Left lung (tissue), 10 donors: ENCODE data around the gene SF3A2. TPM values are rescaled to one million over a fixed set of nuclear protein-coding genes. Genes with fewer than 3 reads are reported as not detected.

Experiments used
- ATAC-seq: fragments of 200-7000 bp; cut with Tn5 transposase; one replicate; pipeline ENCODE4 v1.9.1; 2020; ENCODE audit warnings: moderate library complexity
- DNase-seq, 4 donors: peaks; one replicate each; pipeline ENCODE4 v3.0.0-alpha.2; 2013 to 2020
- H3K27ac ChIP-seq, 2 donors: fragments of 200-600 bp; sonication (generic) in 1 of 2; one replicate each; pipeline versions ENCODE4 v1.5.0 to v1.8.0; 2020 to 2021
- H3K27me3 ChIP-seq, 2 donors: fragments of 200-600 bp; sonication (generic) in 1 of 2; one replicate each; pipeline versions ENCODE4 v1.5.0 to v1.8.0; 2020 to 2021
- H3K36me3 ChIP-seq, 2 donors: fragments of 200-600 bp; sonication (generic) in 1 of 2; one replicate each; pipeline versions ENCODE4 v1.5.0 to v1.8.0; 2020 to 2021
- H3K4me1 ChIP-seq, 2 donors: fragments of 200-600 bp; one replicate each; pipeline ENCODE4 v1.8.0; 2021
- H3K4me3 ChIP-seq, 2 donors: fragments of 200-600 bp; sonication (generic) in 1 of 2; one replicate each; pipeline versions ENCODE4 v1.5.0 to v1.8.0; 2020 to 2021; ENCODE audit warnings: mild to moderate bottlenecking in 1 of 2
- H3K9me3 ChIP-seq, 2 donors: fragments of 200-600 bp; sonication (generic) in 1 of 2; one replicate each; pipeline versions ENCODE4 v1.5.0 to v1.8.0; 2020 to 2021
- intact Hi-C, 2 donors: fragments of 100-400 bp; cut with DNase I; formaldehyde crosslinking; loops; one replicate each; pipeline versions ENCODE4 v1.11.2 to v1.14.2; 2022
- polyA plus RNA-seq, 6 donors: library from polyadenylated mRNA; unstranded; fragments of 120-200 nt; gene quantifications; one replicate each; pipeline ENCODE4 v1.2.1, GENCODE V29; 2013; ENCODE audit not compliant: insufficient read length in 6 of 6
- total RNA-seq, 2 donors: library from RNA; stranded (reverse); fragmentation: NEBNext Ultra II Directional; extraction: Animal tissue kit (Norgen Biotek cat#: 25700); gene quantifications; one replicate each; pipeline ENCODE4 v1.2.1, GENCODE V29; 2021
- TF ChIP-seq, protein P1 (sequence below), 2 donors: fragments of 200-600 bp; sonication (generic) in 1 of 2; IDR thresholded peaks; one replicate each; pipeline versions ENCODE4 v1.5.0 to v1.8.0; 2021; ENCODE audit warnings: antibody characterized with exemption in 2 of 2
- donor health status: DM: no; HTN: yes; CAD: no.
- donor health status: DM: no; HTN: no; CAD: no.

The SF3A2 gene
- total and polyA plus RNA-seq, 8 donors, result 50.1 to 81.5 (median 71.4) TPM

DNA sequence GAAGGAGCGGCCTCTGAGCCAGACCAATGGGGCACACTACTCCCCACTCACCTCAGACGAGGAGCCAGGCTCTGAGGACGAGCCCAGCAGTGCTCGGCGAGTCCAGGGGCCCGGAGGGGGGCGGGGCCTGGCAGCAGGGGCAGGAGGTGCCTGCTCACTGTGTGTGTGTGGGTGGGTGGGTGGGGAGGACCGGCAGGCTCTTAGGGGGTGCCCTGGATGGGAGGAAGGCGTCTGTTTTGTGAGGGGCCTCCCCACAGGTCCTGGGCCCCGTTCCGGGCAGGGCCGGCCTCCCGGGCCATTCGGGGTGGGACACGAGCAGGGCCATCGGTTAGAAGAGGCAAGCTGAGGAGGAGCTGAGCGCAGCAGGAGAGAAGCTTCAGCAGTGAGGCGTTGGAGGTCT is 13.2 kb upstream of the SF3A2 start:
- H3K9me3 ChIP-seq, result no peaks in the 10 kb centered on the region
- intact Hi-C loops, result no loop called here
- no peak for DNase-seq
- H3K4me3 ChIP-seq, result no peak overlapping the region
- H3K27me3 ChIP-seq, result no peaks in the 10 kb centered on the region
- H3K27ac ChIP-seq, result no peak overlapping the region
- peaks cover 0 to 100% of the 10 kb centered on the region in 2 donors for H3K36me3 ChIP-seq
- ATAC-seq, result no peak
- no peaks in the 10 kb centered on the region for H3K4me1 ChIP-seq
- TF ChIP-seq, protein P1, sequence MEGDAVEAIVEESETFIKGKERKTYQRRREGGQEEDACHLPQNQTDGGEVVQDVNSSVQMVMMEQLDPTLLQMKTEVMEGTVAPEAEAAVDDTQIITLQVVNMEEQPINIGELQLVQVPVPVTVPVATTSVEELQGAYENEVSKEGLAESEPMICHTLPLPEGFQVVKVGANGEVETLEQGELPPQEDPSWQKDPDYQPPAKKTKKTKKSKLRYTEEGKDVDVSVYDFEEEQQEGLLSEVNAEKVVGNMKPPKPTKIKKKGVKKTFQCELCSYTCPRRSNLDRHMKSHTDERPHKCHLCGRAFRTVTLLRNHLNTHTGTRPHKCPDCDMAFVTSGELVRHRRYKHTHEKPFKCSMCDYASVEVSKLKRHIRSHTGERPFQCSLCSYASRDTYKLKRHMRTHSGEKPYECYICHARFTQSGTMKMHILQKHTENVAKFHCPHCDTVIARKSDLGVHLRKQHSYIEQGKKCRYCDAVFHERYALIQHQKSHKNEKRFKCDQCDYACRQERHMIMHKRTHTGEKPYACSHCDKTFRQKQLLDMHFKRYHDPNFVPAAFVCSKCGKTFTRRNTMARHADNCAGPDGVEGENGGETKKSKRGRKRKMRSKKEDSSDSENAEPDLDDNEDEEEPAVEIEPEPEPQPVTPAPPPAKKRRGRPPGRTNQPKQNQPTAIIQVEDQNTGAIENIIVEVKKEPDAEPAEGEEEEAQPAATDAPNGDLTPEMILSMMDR (IDR thresholded peaks at IDR 0.05), result no peak

DNA sequence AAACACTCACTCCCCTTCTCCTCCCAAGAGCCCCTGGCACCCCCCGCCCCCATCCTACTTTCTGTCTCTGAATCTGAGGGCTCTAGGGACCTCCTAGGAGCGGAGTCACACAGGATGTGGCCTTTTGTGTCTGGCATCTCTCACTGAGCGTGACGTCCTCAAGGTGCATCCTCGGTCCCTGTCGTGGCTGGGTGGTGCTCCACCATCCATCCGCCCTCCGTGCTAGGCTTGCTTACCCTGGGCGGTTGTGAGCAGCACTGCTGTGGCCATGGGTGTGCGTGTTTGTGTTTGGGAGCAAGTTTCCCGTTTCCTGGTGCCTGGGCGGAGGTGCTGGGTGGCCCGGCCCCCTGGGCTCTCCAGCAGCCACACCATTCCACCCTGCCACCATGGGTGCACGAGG is 12.7 kb upstream of the SF3A2 start:
- no peaks in the 10 kb centered on the region for H3K9me3 ChIP-seq
- no peak overlapping the region for H3K4me3 ChIP-seq
- intact Hi-C loops, result no loop called here
- H3K4me1 ChIP-seq, result no peaks in the 10 kb centered on the region
- ATAC-seq (no peak), DNase-seq (no peak)
- no peak overlapping the region for H3K27ac ChIP-seq
- H3K36me3 ChIP-seq, result peaks cover 0 to 100% of the 10 kb centered on the region in 2 donors
- no peaks in the 10 kb centered on the region for H3K27me3 ChIP-seq
- TF ChIP-seq, protein P1 (IDR thresholded peaks at IDR 0.05), result no peak

DNA sequence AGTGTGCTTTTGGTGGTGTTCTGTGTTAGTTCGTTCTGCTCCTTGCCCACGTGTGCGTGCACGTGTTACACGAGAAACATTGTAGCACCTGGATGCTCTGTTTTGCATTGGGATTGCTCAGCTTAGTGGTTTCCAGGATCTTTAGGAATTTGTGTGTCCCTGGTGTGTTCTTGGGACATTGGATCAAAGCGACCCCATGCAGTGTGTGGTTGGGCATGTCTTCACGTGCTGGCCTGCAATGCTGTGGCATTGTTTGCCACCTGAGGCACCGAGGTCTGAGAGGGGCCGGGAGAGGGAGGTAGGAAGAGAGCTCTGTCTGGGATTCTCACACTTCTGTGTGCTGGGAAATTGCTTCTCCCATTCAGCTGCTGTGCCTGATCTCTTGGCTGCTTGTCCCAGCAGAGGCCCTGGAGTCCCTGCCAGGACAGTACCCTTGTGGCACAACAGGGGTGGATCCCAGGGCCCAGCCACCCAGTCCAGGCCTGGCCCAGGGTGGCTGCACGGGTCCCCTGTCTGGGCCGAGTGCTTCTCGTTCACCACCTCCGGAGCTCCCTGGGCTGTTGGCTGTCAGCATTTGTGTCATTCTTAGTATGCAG is 11.8 kb upstream of the SF3A2 start:
- H3K27ac ChIP-seq, result no peak overlapping the region
- peaks cover 0 to 100% of the 10 kb centered on the region in 2 donors for H3K36me3 ChIP-seq
- TF ChIP-seq, protein P1 (IDR thresholded peaks at IDR 0.05), result no peak
- DNase-seq (no peak), ATAC-seq (no peak)
- intact Hi-C loops, result no loop called here
- no peaks in the 10 kb centered on the region for H3K9me3 ChIP-seq
- no peaks in the 10 kb centered on the region for H3K27me3 ChIP-seq
- no peaks in the 10 kb centered on the region for H3K4me1 ChIP-seq
- H3K4me3 ChIP-seq, result no peak overlapping the region

DNA sequence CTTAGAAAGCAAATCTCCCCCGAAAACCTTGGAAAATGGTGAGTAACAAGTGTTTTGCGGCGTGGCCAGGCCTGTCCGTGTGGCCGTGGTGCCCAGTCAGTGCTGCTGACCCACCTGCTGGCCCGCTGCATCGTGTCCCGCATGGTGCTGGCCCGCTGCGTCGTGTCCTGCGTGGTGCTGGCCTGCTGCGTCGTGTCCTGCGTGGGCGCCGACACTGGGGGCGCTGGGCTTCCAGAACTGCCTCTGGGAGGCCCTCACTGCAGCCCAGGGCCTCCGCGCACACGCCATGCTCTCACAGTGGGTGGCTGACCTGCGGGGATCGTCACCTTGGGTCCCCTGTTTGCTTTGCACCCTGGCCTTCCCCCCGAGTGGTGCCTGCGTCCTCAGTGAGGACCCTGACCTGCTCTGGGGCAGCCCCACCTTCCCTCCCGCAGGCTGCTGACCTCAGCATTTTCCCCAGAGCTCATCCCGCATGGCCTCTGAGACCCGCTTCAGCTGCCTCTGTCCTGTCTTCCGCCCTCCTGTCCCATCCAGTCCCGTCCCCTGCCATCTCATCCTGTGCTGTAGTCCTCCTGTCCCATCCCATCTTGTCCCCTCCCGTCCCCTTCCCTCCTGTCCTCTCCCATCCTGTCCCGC is 11.1 kb upstream of the SF3A2 start:
- no peaks in the 10 kb centered on the region for H3K27me3 ChIP-seq
- no peak overlapping the region for H3K27ac ChIP-seq
- DNase-seq (no peak), ATAC-seq (no peak)
- no peaks in the 10 kb centered on the region for H3K4me1 ChIP-seq
- H3K36me3 ChIP-seq, result peaks cover 0 to 100% of the 10 kb centered on the region in 2 donors
- no peak overlapping the region for H3K4me3 ChIP-seq
- intact Hi-C loops, result no loop called here
- TF ChIP-seq, protein P1 (IDR thresholded peaks at IDR 0.05), result no peak
- no peaks in the 10 kb centered on the region for H3K9me3 ChIP-seq

DNA sequence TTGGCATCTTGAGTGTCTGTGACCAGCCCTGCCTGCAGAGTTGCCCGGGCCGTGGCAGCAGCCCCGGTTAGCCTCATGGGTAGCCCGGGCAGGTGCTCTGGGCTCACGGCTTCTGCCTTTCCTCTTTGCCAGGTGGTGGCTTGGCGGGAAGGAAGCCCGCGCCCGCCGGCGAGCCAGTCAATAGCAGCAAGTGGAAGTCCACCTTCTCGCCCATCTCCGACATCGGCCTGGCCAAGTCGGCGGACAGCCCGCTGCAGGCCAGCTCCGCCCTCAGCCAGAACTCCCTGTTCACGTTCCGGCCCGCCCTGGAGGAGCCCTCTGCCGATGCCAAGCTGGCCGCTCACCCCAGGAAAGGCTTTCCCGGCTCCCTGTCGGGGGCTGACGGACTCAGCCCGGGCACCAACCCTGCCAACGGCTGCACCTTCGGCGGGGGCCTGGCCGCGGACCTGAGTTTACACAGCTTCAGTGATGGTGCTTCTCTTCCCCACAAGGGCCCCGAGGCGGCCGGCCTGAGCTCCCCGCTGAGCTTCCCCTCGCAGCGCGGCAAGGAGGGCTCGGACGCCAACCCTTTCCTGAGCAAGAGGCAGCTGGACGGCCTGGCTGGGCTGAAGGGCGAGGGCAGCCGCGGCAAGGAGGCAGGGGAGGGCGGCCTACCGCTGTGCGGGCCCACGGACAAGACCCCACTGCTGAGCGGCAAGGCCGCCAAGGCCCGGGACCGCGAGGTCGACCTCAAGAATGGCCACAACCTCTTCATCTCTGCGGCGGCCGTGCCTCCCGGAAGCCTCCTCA is 10.4 kb upstream of the SF3A2 start:
- ATAC-seq (no peak), DNase-seq (no peak)
- Histone ChIP-seq H3K27ac (no peak overlapping the region), H3K4me1 (no peaks in the 10 kb centered on the region), H3K9me3 (no peaks in the 10 kb centered on the region), H3K27me3 (no peaks in the 10 kb centered on the region), H3K4me3 (no peak overlapping the region), H3K36me3 (peaks cover 0 to 100% of the 10 kb centered on the region in 2 donors)
- TF ChIP-seq, protein P1 (IDR thresholded peaks at IDR 0.05), result no peak
- intact Hi-C loops, result no loop called here
